Uterus (tissue), 2 donors: Measurements from ENCODE around the gene TEKT3.

Experiments
- CTCF ChIP-seq, 4 experiments: fragments of 200-600 bp in 2 of 4; fragments of 450-650 bp in 2 of 4; sonication (generic) in 2 of 4; IDR thresholded peaks; one replicate each; pipeline ENCODE4 v1.5.1; 2016 to 2019; ENCODE audit warnings: antibody characterized with exemption in 4 of 4, mild to moderate bottlenecking in 2 of 4, moderate library complexity in 1 of 4
- POLR2A ChIP-seq, 2 donors: fragments of 450-650 bp; IDR thresholded peaks; one replicate each; pipeline ENCODE4 v1.6.1; 2016; ENCODE audit warnings: antibody characterized with exemption in 2 of 2, mild to moderate bottlenecking in 1 of 2, moderate library complexity in 1 of 2

GRCh38 chr17:15346066-15346595 is 4.7 kb upstream of the TEKT3 start:
- TF ChIP-seq POLR2A (IDR thresholded peaks at IDR 0.05) (no peak), CTCF (IDR thresholded peaks at IDR 0.05) (no peak)
